Activated CD8-positive, alpha-beta T cell treated with anti-CD3 and anti-CD28 coated beads, Interleukin-2, amount 10 ng/mL, durations not matched to agents 7 days and 5 days (primary cell): Measurements from ENCODE around the gene SHB. TPM values are rescaled to one million over a fixed set of nuclear protein-coding genes. Genes with fewer than 3 reads are reported as not detected.
"Not testable (repeated sequence)": the region's sequence is repeated elsewhere in the genome, so short reads cannot be mapped to it uniquely, and the experiment has no call there.

Experiments
- ATAC-seq: fragments of 150-1000 bp; cut with Tn5 transposase; one replicate; pipeline ENCODE4 v1.10.0; 2021; ENCODE audit warnings: moderate library complexity
- CTCF ChIA-PET: fragments of 350-600 bp; sonication (Branson Sonifier 250); formaldehyde crosslinking; loops from one replicate; lab custom pipeline; 2021; ENCODE audit warnings: antibody characterized with exemption; lab: Charles Lee
- POLR2A ChIA-PET: fragments of 350-600 bp; sonication (Branson Sonifier 250); formaldehyde crosslinking; loops from one replicate; lab custom pipeline; 2021; ENCODE audit warnings: antibody characterized with exemption; lab: Charles Lee
- DNase-seq: peaks from one replicate; pipeline ENCODE4 v3.0.0-alpha.2; 2020
- H3K27ac Mint-ChIP-seq: one replicate; pipeline ENCODE4 v1.8.0; 2021; ENCODE audit warnings: mild to moderate bottlenecking, mixed read lengths
- H3K27me3 Mint-ChIP-seq: one replicate; pipeline ENCODE4 v1.8.0; 2021; ENCODE audit warnings: low read depth, mixed read lengths
- H3K36me3 Mint-ChIP-seq: one replicate; pipeline ENCODE4 v1.8.0; 2021; ENCODE audit warnings: low read depth, mixed read lengths
- H3K4me1 Mint-ChIP-seq: one replicate; pipeline ENCODE4 v1.8.0; 2021; ENCODE audit warnings: low read depth, mixed read lengths
- H3K4me3 Mint-ChIP-seq: one replicate; pipeline ENCODE4 v1.8.0; 2021; ENCODE audit warnings: mild to moderate bottlenecking, mixed read lengths
- H3K9me3 Mint-ChIP-seq: one replicate; pipeline ENCODE4 v1.8.0; 2022; ENCODE audit warnings: mixed read lengths; ENCODE audit not compliant: insufficient read depth
- total RNA-seq, 2 experiments: library from RNA; stranded (reverse); gene quantifications; one replicate each; pipeline ENCODE4 v1.2.3, GENCODE V29; 2021

Gene SHB
- total RNA-seq, 2 experiments from 2014 or later = 0.57 to 0.58 TPM

GRCh38 chr9:37970301-37971107 lies 98.5 kb downstream of the SHB start:
- DNase-seq (no peak), ATAC-seq (no peak)
- peaks cover 5% of the 10 kb centered on the region for H3K4me1 Mint-ChIP-seq
- CTCF ChIA-PET = no interaction called here
- H3K27me3 Mint-ChIP-seq = no peaks in the 10 kb centered on the region
- H3K27ac Mint-ChIP-seq = no peak overlapping the region
- H3K36me3 Mint-ChIP-seq = no peaks in the 10 kb centered on the region
- H3K9me3 Mint-ChIP-seq = no peaks in the 10 kb centered on the region
- POLR2A ChIA-PET = no interaction called here
- H3K4me3 Mint-ChIP-seq = no peak overlapping the region

GRCh38 chr9:37969558-37970300 lies 99.3 kb downstream of the SHB start:
- Mint-ChIP-seq H3K4me3 (no peak overlapping the region), H3K27ac (no peak overlapping the region), H3K9me3 (no peaks in the 10 kb centered on the region), H3K36me3 (no peaks in the 10 kb centered on the region), H3K4me1 (peaks cover 5% of the 10 kb centered on the region), H3K27me3 (no peaks in the 10 kb centered on the region)
- CTCF ChIA-PET = no interaction called here
- POLR2A ChIA-PET = no interaction called here
- DNase-seq = no peak
- ATAC-seq = no peak

- DNase-seq (no peak), ATAC-seq (no peak)
- Mint-ChIP-seq H3K9me3 (no peaks in the 10 kb centered on the region), H3K4me1 (peaks cover 5% of the 10 kb centered on the region), H3K4me3 (no peak overlapping the region), H3K27ac (no peak overlapping the region), H3K36me3 (no peaks in the 10 kb centered on the region), H3K27me3 (no peaks in the 10 kb centered on the region)
- ChIA-PET CTCF (no interaction called here), POLR2A (no interaction called here)
These were observed 99.9 kb downstream of the SHB start for GRCh38 chr9:37969130-37969529.

- Mint-ChIP-seq H3K36me3 (no peaks in the 10 kb centered on the region), H3K27ac (no peak overlapping the region), H3K4me3 (no peak overlapping the region), H3K4me1 (peaks cover 5% of the 10 kb centered on the region), H3K27me3 (no peaks in the 10 kb centered on the region), H3K9me3 (no peaks in the 10 kb centered on the region)
- CTCF ChIA-PET = no interaction called here
- no peak for ATAC-seq
- DNase-seq = no peak
- POLR2A ChIA-PET = no interaction called here
These were observed 100.8 kb downstream of the SHB start for GRCh38 chr9:37968228-37968701.

- ChIA-PET POLR2A (no interaction called here), CTCF (no interaction called here)
These were observed 101.3 kb downstream of the SHB start for GRCh38 chr9:37967761-37968080.

GRCh38 chr9:37967014-37967760 lies 101.8 kb downstream of the SHB start:
- CTCF ChIA-PET = interaction anchor here (1.1 kb wide), 1 partner anchor 119 kb away, joined by 4 read pairs; no protein-coding TSS in a partner anchor
- no peaks in the 10 kb centered on the region for H3K9me3 Mint-ChIP-seq

More at GRCh38 chr9:37967761-37968080, 101.3 kb downstream of the SHB start:
- ATAC-seq = no peak
- Mint-ChIP-seq H3K27me3 (no peaks in the 10 kb centered on the region), H3K27ac (no peak overlapping the region), H3K36me3 (no peaks in the 10 kb centered on the region), H3K4me1 (peaks cover 5% of the 10 kb centered on the region), H3K4me3 (no peak overlapping the region), H3K9me3 (no peaks in the 10 kb centered on the region)
- DNase-seq = no peak

GRCh38 chr9:37966412-37967013 lies 102.5 kb downstream of the SHB start:
- CTCF ChIA-PET = interaction anchor here (0.7 to 1.1 kb wide), 2 partner anchors 120 to 122 kb away, joined by 3 to 4 read pairs; no protein-coding TSS in a partner anchor
- no peak overlapping the region for H3K4me3 Mint-ChIP-seq

More at GRCh38 chr9:37967014-37967760, 101.8 kb downstream of the SHB start:
- POLR2A ChIA-PET = no interaction called here
- no peak for ATAC-seq
- Mint-ChIP-seq H3K36me3 (no peaks in the 10 kb centered on the region), H3K27ac (no peak overlapping the region), H3K4me3 (no peak overlapping the region), H3K4me1 (peaks cover 5% of the 10 kb centered on the region), H3K27me3 (no peaks in the 10 kb centered on the region)
- no peak for DNase-seq

GRCh38 chr9:37965676-37966345 lies 103.2 kb downstream of the SHB start:
- H3K27ac Mint-ChIP-seq, DNase-seq, H3K27me3 Mint-ChIP-seq, POLR2A ChIA-PET, H3K36me3 Mint-ChIP-seq, H3K4me3 Mint-ChIP-seq, H3K9me3 Mint-ChIP-seq: not testable (repeated sequence)
- CTCF ChIA-PET = interaction anchor here (0.7 kb wide), 1 partner anchor 123 kb away, joined by 3 read pairs; no protein-coding TSS in a partner anchor
- peaks cover 14% of the 10 kb centered on the region for H3K4me1 Mint-ChIP-seq
- peak; percentile 50 for ATAC-seq

More at GRCh38 chr9:37966412-37967013, 102.5 kb downstream of the SHB start:
- no peaks in the 10 kb centered on the region for H3K36me3 Mint-ChIP-seq
- peaks cover 7% of the 10 kb centered on the region for H3K4me1 Mint-ChIP-seq
- ATAC-seq = no peak
- H3K9me3 Mint-ChIP-seq = no peaks in the 10 kb centered on the region
- POLR2A ChIA-PET = no interaction called here
- no peak overlapping the region for H3K27ac Mint-ChIP-seq
- no peak for DNase-seq
- H3K27me3 Mint-ChIP-seq = no peaks in the 10 kb centered on the region

- no peak for DNase-seq
- H3K9me3 Mint-ChIP-seq = no peaks in the 10 kb centered on the region
- no peaks in the 10 kb centered on the region for H3K36me3 Mint-ChIP-seq
- no peak overlapping the region for H3K27ac Mint-ChIP-seq
- CTCF ChIA-PET = no interaction called here
- no peak overlapping the region for H3K4me3 Mint-ChIP-seq
- POLR2A ChIA-PET = no interaction called here
- no peaks in the 10 kb centered on the region for H3K27me3 Mint-ChIP-seq
- H3K4me1 Mint-ChIP-seq = peaks cover 14% of the 10 kb centered on the region
- ATAC-seq = no peak
These were observed 103.9 kb downstream of the SHB start for GRCh38 chr9:37965116-37965515.

- Mint-ChIP-seq H3K36me3 (no peaks in the 10 kb centered on the region), H3K27ac (no peak overlapping the region), H3K4me1 (peaks cover 14% of the 10 kb centered on the region), H3K9me3 (no peaks in the 10 kb centered on the region), H3K27me3 (no peaks in the 10 kb centered on the region), H3K4me3 (no peak overlapping the region)
- DNase-seq (no peak), ATAC-seq (no peak)
- ChIA-PET CTCF (no interaction called here), POLR2A (no interaction called here)
These were observed 104.3 kb downstream of the SHB start for GRCh38 chr9:37964740-37965081.
